Activated B cell treated with CpG ODN at 0.5 μM for 24 hours (primary cell): ENCODE results near the gene TP63. TPM values are rescaled to one million over a fixed set of nuclear protein-coding genes. Genes with fewer than 3 reads are reported as not detected.

ENCODE experiments used
- ATAC-seq: fragments of 200-7000 bp; cut with Tn5 transposase; one replicate; pipeline ENCODE4 v1.10.0; 2021; ENCODE audit warnings: low read depth, mild to moderate bottlenecking, moderate library complexity
- CTCF ChIA-PET: fragments of 350-600 bp; sonication (Branson Sonifier 250); formaldehyde crosslinking; loops from one replicate; lab custom pipeline; 2021; ENCODE audit warnings: antibody characterized with exemption; lab: Charles Lee
- POLR2A ChIA-PET: fragments of 350-600 bp; sonication (Branson Sonifier 250); formaldehyde crosslinking; loops from one replicate; lab custom pipeline; 2021; ENCODE audit warnings: antibody characterized with exemption; lab: Charles Lee
- DNase-seq: peaks from one replicate; pipeline ENCODE4 v3.0.0; 2022
- H3K27ac Mint-ChIP-seq: one replicate; pipeline ENCODE4 v1.8.0; 2020; ENCODE audit warnings: mixed read lengths
- H3K27me3 Mint-ChIP-seq: one replicate; pipeline ENCODE4 v1.8.0; 2021; ENCODE audit warnings: mixed read lengths
- H3K36me3 Mint-ChIP-seq: one replicate; pipeline ENCODE4 v1.8.0; 2021; ENCODE audit warnings: low read depth, mixed read lengths
- H3K4me1 Mint-ChIP-seq: one replicate; pipeline ENCODE4 v1.8.0; 2021; ENCODE audit warnings: mixed read lengths
- H3K4me3 Mint-ChIP-seq: one replicate; pipeline ENCODE4 v1.8.0; 2020; ENCODE audit warnings: mild to moderate bottlenecking, mixed read lengths
- H3K9me3 Mint-ChIP-seq: one replicate; pipeline ENCODE4 v1.8.0; 2020; ENCODE audit warnings: mixed read lengths
- CTCF ChIP-seq: fragments of 200-600 bp; IDR thresholded peaks from one replicate; pipeline ENCODE4 v1.8.0; 2022; ENCODE audit warnings: antibody characterized with exemption, mild to moderate bottlenecking
- intact Hi-C: fragments of 100-400 bp; cut with micrococcal nuclease; formaldehyde crosslinking; loops from one replicate; pipeline ENCODE4 v1.15.1; 2024
- total RNA-seq: library from RNA; stranded (reverse); gene quantifications from 2 replicates; pipeline ENCODE4 v1.2.3, GENCODE V29; 2022

The TP63 gene
- total RNA-seq, 1 donor from 2014 or later, result 3.9 TPM

GRCh38 chr3:189896533-189896932 lies 265.3 kb downstream of the TP63 start:
- Mint-ChIP-seq H3K4me3 (no peak overlapping the region), H3K9me3 (no peaks in the 10 kb centered on the region), H3K36me3 (no peaks in the 10 kb centered on the region), H3K27ac (no peak overlapping the region), H3K27me3 (no peaks in the 10 kb centered on the region), H3K4me1 (no peaks in the 10 kb centered on the region)
- POLR2A ChIA-PET, result no interaction called here
- CTCF ChIA-PET, result no interaction called here
- intact Hi-C loops, result no loop called here
- DNase-seq (no peak), ATAC-seq (no peak)
- TF ChIP-seq CTCF, result no peak

GRCh38 chr3:189897406-189897805 lies 266.2 kb downstream of the TP63 start:
- Mint-ChIP-seq H3K4me1 (no peaks in the 10 kb centered on the region), H3K27me3 (no peaks in the 10 kb centered on the region), H3K27ac (no peak overlapping the region), H3K9me3 (no peaks in the 10 kb centered on the region), H3K36me3 (no peaks in the 10 kb centered on the region), H3K4me3 (no peak overlapping the region)
- intact Hi-C loops, result no loop called here
- ATAC-seq (no peak), DNase-seq (no peak)
- ChIA-PET CTCF (no interaction called here), POLR2A (no interaction called here)
- no peak for TF ChIP-seq CTCF

DNA sequence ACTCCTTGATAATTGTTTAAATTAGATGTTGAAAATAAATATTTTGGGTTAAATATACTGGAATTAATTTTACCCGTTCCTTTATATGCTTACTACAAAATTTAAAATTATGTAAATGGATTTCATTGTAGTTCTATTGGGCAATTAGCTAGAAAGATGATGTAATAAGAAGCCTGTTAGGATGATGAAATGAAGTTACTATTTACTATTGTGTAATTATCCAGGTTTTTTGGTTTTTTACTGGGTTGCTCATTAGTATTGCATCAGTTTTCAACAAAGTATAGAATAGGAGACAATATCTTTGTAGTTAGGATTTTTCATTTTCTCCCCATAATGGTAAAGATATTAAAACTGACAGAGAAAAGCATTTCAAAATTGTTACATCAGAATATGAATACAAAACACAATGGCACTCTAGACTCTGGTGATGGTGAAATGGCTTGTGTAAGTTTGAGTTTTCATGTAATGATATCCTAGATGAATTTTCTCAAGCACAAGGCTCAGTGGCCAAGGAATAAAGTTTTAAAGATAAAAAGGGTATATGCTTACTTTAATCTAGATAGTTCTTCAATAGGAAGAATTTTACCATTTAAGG lies 267.5 kb downstream of the TP63 start:
- no peaks in the 10 kb centered on the region for H3K4me1 Mint-ChIP-seq
- H3K4me3 Mint-ChIP-seq, result no peak overlapping the region
- ChIA-PET CTCF (no interaction called here), POLR2A (no interaction called here)
- no peaks in the 10 kb centered on the region for H3K27me3 Mint-ChIP-seq
- H3K9me3 Mint-ChIP-seq, result no peaks in the 10 kb centered on the region
- no peaks in the 10 kb centered on the region for H3K36me3 Mint-ChIP-seq
- intact Hi-C loops, result no loop called here
- no peak for DNase-seq
- ATAC-seq, result no peak
- TF ChIP-seq CTCF, result no peak
- no peak overlapping the region for H3K27ac Mint-ChIP-seq

GRCh38 chr3:189899186-189899585 lies 268.0 kb downstream of the TP63 start:
- Mint-ChIP-seq H3K36me3 (no peaks in the 10 kb centered on the region), H3K27me3 (no peaks in the 10 kb centered on the region), H3K4me3 (no peak overlapping the region), H3K9me3 (no peaks in the 10 kb centered on the region), H3K27ac (no peak overlapping the region), H3K4me1 (no peaks in the 10 kb centered on the region)
- intact Hi-C loops, result no loop called here
- ChIA-PET CTCF (no interaction called here), POLR2A (no interaction called here)
- TF ChIP-seq CTCF, result no peak
- ATAC-seq, result no peak
- DNase-seq, result no peak

DNA sequence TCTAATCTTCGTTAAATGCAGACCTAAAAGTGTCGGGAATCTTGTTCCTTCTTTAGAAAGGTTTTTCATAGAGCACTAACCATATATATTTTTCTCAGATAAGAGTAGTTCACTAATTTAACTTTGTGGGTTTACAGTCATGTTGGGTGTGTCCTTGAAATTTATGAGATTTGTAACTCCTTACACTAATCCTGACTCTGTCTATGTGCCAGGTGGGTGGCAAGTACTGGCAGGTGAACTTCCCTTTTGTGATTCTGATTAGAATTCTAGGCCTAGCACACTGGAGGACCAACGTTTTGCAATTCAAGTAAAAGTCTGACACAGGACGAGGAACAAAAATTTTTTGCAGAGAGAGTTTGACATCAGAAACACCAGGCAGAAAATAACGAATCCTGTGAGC lies 269.4 kb downstream of the TP63 start:
- CTCF ChIA-PET, result no interaction called here

More for the DNA sequence above, 269.4 kb downstream of the TP63 start:
- intact Hi-C loops, result no loop called here
- Mint-ChIP-seq H3K36me3 (no peaks in the 10 kb centered on the region), H3K9me3 (no peaks in the 10 kb centered on the region), H3K27me3 (no peaks in the 10 kb centered on the region), H3K4me3 (no peak overlapping the region), H3K4me1 (no peaks in the 10 kb centered on the region), H3K27ac (no peak overlapping the region)
- DNase-seq (no peak), ATAC-seq (no peak)
- TF ChIP-seq CTCF, result no peak
- POLR2A ChIA-PET, result interaction anchor here (0.5 kb wide), 1 partner anchor 614 kb away, joined by 4 read pairs; no protein-coding TSS in a partner anchor
